Gastroesophageal sphincter (tissue), 4 donors: ENCODE data around the gene PEG3. TPM values are rescaled to one million over a fixed set of nuclear protein-coding genes. Genes with fewer than 3 reads are reported as not detected.
"Not testable (repeated sequence)": the region's sequence is repeated elsewhere in the genome, so short reads cannot be mapped to it uniquely, and the experiment has no call there.

Source experiments
- ATAC-seq: fragments of 150-250 bp; one replicate; pipeline ENCODE4 v1.9.1; 2016; ENCODE audit warnings: mild to moderate bottlenecking, moderate library complexity
- H3K27ac ChIP-seq, 4 donors: fragments of 200-600 bp; sonication (generic) in 3 of 4; 1 replicate in 3 of 4; 2 replicates in 1 of 4; pipeline ENCODE4 v1.5.1; 2016 to 2019
- H3K27me3 ChIP-seq: fragments of 200-600 bp; sonication (generic); one replicate; pipeline ENCODE4 v1.5.1; 2019
- H3K36me3 ChIP-seq, 2 donors: fragments of 200-600 bp; sonication (generic); one replicate each; pipeline ENCODE4 v1.5.1; 2019; ENCODE audit warnings: control low read depth in 1 of 2
- H3K4me1 ChIP-seq, 3 donors: fragments of 200-600 bp; sonication (generic); 1 replicate in 2 of 3; 2 replicates in 1 of 3; pipeline ENCODE4 v1.5.1; 2016 to 2019; ENCODE audit warnings: control low read depth in 2 of 3
- H3K4me3 ChIP-seq, 2 donors: fragments of 200-600 bp; sonication (generic); one replicate each; pipeline ENCODE4 v1.5.1; 2019; ENCODE audit warnings: mild to moderate bottlenecking in 1 of 2, moderate library complexity in 1 of 2
- H3K9me3 ChIP-seq, 3 donors: fragments of 200-600 bp; sonication (generic); one replicate each; pipeline ENCODE4 v1.5.1; 2017 to 2019; ENCODE audit warnings: control low read depth in 2 of 3
- CTCF ChIP-seq, 4 experiments: fragments of 200-600 bp in 2 of 4; fragments of 450-650 bp in 2 of 4; sonication (generic) in 1 of 4; IDR thresholded peaks; one replicate each; pipeline ENCODE4 v1.5.1; 2017 to 2019; ENCODE audit warnings: antibody characterized with exemption in 4 of 4, mild to moderate bottlenecking in 2 of 4, moderate library complexity in 2 of 4
- EP300 ChIP-seq: sonication (generic); formaldehyde crosslinking; IDR thresholded peaks from one replicate; pipeline ENCODE4 v1.6.1; 2017; ENCODE audit warnings: antibody characterized with exemption, mild to moderate bottlenecking
- POLR2A ChIP-seq, 2 donors: fragments of 450-650 bp; IDR thresholded peaks; one replicate each; pipeline ENCODE4 v1.6.1; 2017; ENCODE audit warnings: antibody characterized with exemption in 2 of 2, mild to moderate bottlenecking in 2 of 2, moderate library complexity in 1 of 2
- POLR2AphosphoS5 ChIP-seq: sonication (generic); formaldehyde crosslinking; IDR thresholded peaks from one replicate; pipeline ENCODE4 v1.6.1; 2017; ENCODE audit warnings: antibody characterized with exemption
- WGBS, 2 donors: methylation state at CpG; one replicate each; pipeline ENCODE4 v1.1.5; 2018; ENCODE audit warnings: low coverage in 1 of 2; 5-methylcytosine and 5-hydroxymethylcytosine counted together
- total RNA-seq, 4 donors: library from RNA; depleted of rRNA; stranded (reverse); fragments of >200 nt; gene quantifications; one replicate each; pipeline ENCODE4 v1.1.0, GENCODE V29; 2016

PEG3 gene
- total RNA-seq, 4 donors from 2014 or later = 9.6 to 16.2 (median 13.5) TPM

GRCh38 chr19:56858026-56858425 lies 17.5 kb upstream of the PEG3 start:
- no peak for ATAC-seq
- WGBS, 2 donors = 71 to 79% methylated on average over 2 to 4 of the region's 4 CpGs
- Histone ChIP-seq H3K4me3 (no peak overlapping the region), H3K4me1 (no peaks in the 10 kb centered on the region), H3K27me3 (peaks cover 18% of the 10 kb centered on the region), H3K9me3 (peaks cover 0 to 4% (median 0%) of the 10 kb centered on the region in 3 donors), H3K27ac (no peak overlapping the region), H3K36me3 (no peaks in the 10 kb centered on the region)
- no peak for TF ChIP-seq POLR2AphosphoS5
- no peak for TF ChIP-seq CTCF (IDR thresholded peaks at IDR 0.05)
- no peak for TF ChIP-seq POLR2A (IDR thresholded peaks at IDR 0.05)
- TF ChIP-seq EP300 = no peak

- Histone ChIP-seq H3K9me3 (peaks cover 0 to 4% (median 0%) of the 10 kb centered on the region in 3 donors), H3K27ac (no peak overlapping the region), H3K27me3 (peaks cover 14% of the 10 kb centered on the region), H3K36me3 (no peaks in the 10 kb centered on the region), H3K4me3 (no peak overlapping the region), H3K4me1 (no peaks in the 10 kb centered on the region)
- 19 to 30% methylated on average over 3 of the region's 3 CpGs for WGBS, 2 donors
- no peak for TF ChIP-seq EP300
- no peak for TF ChIP-seq POLR2A (IDR thresholded peaks at IDR 0.05)
- TF ChIP-seq POLR2AphosphoS5 = no peak
- TF ChIP-seq CTCF (IDR thresholded peaks at IDR 0.05) = no peak
- no peak for ATAC-seq
These were observed 16.3 kb upstream of the PEG3 start for GRCh38 chr19:56856822-56857221.

- H3K27me3 ChIP-seq = peaks cover 13% of the 10 kb centered on the region
- not testable (repeated sequence) for H3K9me3 ChIP-seq, H3K4me3 ChIP-seq, H3K4me1 ChIP-seq, H3K36me3 ChIP-seq, ATAC-seq, H3K27ac ChIP-seq
- WGBS, 2 donors = 93 to 100% methylated on average over 2 of the region's 2 CpGs
These were observed 11.8 kb upstream of the PEG3 start for GRCh38 chr19:56852361-56852760.

- WGBS, 2 donors = 64 to 77% methylated on average over 4 of the region's 4 CpGs
These were observed 7.6 kb upstream of the PEG3 start for GRCh38 chr19:56848166-56848565.

GRCh38 chr19:56842412-56842811 lies 1.9 kb upstream of the PEG3 start:
- ATAC-seq = no peak
- no peak for TF ChIP-seq EP300
- no peak for TF ChIP-seq POLR2AphosphoS5
- TF ChIP-seq POLR2A (IDR thresholded peaks at IDR 0.05) = no peak
- no peak for TF ChIP-seq CTCF (IDR thresholded peaks at IDR 0.05)
- Histone ChIP-seq H3K27me3 (no peaks in the 10 kb centered on the region), H3K4me3 (no peak overlapping the region), H3K9me3 (peaks cover 0 to 5% (median 0%) of the 10 kb centered on the region in 3 donors), H3K36me3 (no peaks in the 10 kb centered on the region), H3K27ac (no peak overlapping the region), H3K4me1 (peaks cover 0 to 15% (median 0%) of the 10 kb centered on the region in 3 donors)
- WGBS, 2 donors = 73 to 82% methylated on average over 1 of the region's 1 CpG

More at GRCh38 chr19:56848166-56848565, 7.6 kb upstream of the PEG3 start:
- H3K9me3 ChIP-seq = no peaks in the 10 kb centered on the region
- H3K27ac ChIP-seq = no peak overlapping the region
- TF ChIP-seq CTCF (IDR thresholded peaks at IDR 0.05) (no peak), POLR2AphosphoS5 (no peak), EP300 (no peak), POLR2A (IDR thresholded peaks at IDR 0.05) (no peak)
- no peaks in the 10 kb centered on the region for H3K36me3 ChIP-seq
- ATAC-seq = no peak
- no peak overlapping the region for H3K4me3 ChIP-seq
- no peaks in the 10 kb centered on the region for H3K4me1 ChIP-seq
- peaks cover 4% of the 10 kb centered on the region for H3K27me3 ChIP-seq
